ENCODE measurements around the gene ZKSCAN4.

The ZKSCAN4 gene

DNA sequence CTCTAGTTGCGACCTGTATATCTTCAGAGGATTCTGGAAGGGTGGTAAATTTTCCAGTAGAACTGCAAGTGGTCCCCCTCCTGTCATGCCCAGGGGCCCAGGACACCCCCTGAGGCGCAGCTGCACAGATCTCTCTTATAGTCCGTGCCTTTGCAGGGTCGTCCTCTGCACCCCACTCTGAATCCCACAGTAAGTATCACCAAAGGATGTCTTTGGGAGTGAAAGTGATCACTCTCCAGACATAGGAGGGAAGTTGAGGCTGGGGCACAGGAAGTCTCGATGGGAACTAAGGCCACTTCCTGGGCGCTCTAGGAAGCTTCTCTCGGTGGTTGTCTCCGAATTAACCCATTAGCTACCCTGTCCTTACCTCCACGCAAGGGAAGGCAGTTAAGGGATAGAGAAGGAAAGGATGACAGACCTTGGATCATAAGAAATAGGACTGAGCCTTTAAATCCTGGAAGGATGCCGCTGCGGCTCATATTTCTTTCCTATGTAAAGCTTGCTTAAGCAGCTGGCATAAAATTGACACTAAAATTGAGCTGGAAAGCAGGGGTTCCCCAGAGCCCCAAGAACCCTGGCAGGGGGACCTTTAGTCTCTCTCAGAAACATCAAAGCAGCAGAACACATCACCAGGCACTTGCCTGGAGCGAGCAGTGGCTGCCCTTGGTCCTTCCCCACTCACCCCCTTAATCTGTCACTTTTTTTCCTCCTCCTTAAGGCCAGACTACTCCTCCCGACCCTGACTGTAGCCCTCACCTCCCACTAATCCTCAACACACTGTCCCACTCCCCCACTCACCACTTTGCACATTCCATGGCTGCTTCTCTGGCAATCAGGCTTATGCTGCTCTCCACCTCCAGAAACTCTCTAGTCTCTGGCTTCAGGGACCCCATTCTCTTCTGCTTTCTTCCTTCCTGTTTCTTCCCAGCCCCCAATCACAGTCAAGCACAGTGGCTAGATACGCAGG is at the start of gene ZKSCAN4:
TSS of gene ZKSCAN4 (minus strand) at position 261 of the 967 bp plus-strand sequence. CDS start 289 bp downstream, outside the sequence.
- peak; percentile 89 for DNase-seq

DNA sequence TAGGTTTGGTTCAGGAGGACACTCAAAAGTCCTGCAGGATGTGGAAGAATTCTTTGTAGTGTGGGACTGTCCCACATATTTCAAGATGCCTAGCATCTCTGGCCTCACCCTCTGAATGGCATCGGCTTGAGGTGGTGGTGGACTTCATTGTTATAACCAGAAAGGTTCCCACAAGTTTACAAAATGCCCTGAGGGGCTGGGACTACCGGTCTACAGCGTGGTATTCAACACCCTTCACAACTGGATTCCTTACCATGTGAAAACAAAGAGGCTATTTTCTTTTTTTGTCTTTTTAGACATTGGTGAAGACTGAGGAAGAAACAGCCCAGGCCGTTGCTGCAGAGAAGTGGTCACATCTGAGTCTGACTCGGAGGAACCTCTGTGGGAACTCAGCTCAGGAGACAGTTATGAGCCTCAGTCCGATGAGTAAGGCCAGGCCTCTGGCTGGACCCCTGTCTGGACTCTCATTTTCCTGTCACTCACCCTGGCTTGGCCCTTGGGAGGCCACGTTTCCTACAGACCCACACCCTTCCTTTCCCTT is 44.5 kb upstream of the ZKSCAN4 start:
- DNase-seq = no peak

DNA sequence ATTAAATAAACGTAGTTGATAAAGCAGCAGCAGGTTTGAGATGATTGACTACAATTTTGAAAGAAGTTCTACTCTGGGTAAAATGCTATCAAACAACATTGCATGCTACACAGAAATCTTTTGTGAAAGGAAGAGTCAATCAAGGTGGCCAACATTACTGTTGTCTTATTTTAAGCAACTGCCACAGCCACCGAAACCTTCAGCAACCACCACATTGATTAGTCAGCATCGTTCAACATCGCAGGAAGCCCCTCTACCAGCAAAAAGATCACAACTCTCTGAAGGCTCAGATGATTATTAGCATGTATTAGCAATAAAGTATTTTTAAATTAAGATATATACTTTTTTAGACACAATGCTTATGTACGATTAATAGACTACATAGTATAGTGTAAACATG is 43.3 kb upstream of the ZKSCAN4 start:
- DNase-seq = no peak

DNA sequence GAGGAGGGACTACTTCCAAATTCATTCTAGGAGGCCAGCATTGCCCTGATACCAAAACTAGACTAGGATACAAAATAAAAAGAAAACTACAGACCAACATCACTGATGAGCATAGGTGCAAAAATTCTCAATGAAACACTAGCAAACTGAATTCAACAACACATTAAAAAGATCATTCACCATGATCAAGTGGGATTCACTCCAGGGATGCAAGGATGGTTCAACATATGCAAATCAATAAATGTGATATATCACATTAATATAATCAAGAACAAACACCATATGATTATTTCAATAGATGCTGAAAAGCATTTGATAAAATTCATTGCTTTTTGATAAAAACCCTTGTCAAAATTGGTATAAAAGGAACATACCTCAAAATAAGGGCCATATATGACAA is 39.5 kb upstream of the ZKSCAN4 start:
- no peak for DNase-seq

DNA sequence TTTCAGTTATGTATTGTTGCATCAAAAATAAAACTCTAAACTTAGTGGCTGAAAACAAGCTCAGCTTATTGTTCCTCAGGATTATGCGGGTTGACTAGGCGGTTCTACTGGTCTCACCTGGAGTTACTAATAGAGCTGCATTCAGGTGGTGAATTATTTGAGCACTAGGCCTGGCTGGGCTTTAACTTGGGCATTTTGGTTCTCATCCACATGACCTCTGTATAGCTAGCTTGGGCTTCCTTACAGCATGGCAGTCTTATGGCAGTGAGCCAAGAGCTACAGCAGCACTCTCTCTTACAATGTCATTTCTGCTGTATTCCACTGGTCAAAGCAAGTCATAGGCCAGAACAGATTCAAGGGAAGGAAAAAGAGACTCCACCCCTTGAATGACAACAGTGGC is 30.9 kb upstream of the ZKSCAN4 start:
- DNase-seq = peak; percentile 12

DNA sequence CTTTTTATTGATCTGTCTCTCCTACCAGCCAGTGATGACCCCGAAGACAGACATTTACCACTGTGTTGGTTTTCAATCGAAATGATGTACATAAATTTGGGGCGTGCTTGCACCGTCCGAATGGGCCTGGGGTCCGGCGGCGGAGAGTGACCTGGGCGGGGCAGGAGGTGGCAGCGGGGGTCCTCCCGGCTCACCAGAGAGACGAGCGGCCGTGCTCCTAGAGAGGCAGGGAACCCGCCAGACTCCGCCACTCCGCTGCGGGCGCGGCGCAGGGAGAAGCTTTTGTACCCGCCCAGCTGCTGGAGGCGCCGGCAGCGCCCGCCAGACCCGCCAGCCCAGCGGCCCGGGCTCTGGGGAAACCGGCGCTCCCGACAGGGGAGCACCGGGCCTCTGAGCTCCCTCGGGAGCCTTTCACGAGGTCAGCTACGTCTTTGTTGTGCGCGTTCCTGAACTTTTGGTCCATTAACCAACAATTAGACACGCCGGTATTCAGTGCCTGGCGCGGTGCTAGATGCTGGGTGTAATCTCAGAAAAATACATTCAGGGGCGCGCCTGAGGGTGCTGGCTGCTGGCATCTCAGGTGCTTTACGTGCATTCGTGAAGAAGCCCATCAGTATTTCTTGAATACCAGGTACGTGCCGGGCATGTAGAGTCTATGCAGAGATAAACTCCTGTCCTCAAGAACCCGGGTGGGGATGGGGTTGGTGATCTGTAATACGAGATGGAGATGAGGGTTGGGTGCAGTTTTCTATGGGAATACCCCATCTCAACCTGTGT is 29.4 kb upstream of the ZKSCAN4 start, which contains the start of gene PGBD1:
TSS of gene PGBD1 (plus strand) at position 285 of the 777 bp plus-strand sequence. CDS start 2,242 bp downstream, outside the sequence.
- DNase-seq = peak; percentile 75

DNA sequence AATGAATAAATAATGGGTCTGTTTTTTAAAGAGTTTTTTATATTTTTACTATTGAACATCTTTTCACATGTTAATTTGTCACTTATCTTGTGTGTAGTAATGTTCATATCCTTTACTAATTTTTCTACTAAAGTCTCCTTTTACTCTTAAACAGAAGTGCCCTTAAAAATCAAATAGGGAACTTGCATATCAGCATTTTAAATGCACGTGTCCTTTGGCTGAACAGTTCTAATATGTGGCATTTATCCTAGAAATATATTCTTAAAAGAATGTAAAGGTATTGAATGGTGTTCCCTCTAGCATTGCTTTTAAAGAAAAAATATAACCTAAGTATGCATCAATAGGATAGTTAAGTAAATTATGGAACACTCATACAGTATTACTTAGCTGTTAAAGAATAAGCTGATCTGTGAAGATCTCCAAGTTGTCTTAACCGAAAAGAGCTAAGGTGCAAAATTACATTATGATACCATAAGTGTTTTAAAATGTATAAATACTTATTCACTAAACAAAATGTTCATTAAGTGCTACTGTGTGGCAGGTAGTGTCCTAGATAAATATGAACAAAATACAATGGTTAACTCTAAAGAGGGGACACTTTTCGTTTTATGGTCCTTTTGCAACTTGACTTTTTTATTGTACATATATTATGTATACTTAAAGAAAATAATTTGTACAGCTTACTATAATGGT is 28.7 kb upstream of the ZKSCAN4 start:
- no peak for DNase-seq

DNA sequence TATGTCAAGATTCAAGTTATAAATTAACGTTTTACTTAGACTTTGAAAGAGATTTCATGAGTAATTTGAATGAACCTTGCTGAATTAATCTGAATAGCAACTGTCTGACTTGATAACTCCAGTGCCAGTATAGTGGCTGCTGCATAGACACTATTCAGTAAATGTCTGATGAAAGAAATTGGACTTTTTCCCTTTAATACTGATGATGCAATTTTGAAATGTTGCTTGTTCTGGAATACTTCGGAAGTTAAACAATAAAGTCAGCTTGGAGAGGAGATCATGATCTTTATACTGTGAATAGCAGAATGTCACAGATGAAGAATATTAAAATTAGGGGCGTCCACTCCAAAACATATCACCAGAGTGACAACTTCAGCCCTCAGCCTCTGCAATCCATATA is 25.7 kb upstream of the ZKSCAN4 start:
- no peak for DNase-seq

DNA sequence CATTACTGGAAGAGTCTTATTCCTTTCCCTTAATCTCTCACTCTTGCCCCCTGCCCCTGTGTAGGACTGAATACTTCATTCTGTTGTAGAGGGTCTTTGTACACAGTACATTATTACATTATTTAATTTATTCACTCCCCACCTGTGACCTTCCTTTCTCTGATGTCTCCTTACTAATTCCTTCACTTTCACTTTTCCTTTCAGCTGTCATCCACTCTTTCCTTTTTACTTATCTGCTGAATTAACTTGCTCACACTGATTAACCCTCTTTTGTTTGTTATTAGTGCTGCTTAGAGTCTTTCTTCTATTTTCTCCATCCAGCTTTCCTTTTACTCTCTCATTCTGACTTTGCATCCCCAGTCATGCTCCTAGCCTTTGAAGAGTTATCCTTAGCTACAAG is 22.8 kb upstream of the ZKSCAN4 start:
- DNase-seq = no peak

DNA sequence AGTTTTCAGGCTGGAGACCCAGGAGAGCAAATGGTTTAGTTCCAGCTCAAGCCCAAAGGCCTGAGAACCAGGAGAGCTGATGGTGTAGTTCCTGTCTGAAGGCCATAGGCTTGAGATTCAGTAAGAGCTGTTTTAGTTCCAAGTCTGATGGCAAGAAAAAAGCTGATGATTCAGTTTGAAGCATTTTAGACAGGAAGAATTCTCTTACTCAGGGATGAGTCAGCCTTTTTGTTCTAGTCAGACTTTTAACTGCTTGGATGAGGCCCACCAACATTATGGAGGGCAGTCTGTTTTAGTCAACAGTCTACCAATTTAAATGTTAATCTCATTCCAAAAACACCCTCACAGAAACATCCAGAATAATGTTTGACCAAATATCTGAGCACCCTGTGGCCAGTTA is 17.4 kb upstream of the ZKSCAN4 start:
- peak; percentile 87 for DNase-seq

DNA sequence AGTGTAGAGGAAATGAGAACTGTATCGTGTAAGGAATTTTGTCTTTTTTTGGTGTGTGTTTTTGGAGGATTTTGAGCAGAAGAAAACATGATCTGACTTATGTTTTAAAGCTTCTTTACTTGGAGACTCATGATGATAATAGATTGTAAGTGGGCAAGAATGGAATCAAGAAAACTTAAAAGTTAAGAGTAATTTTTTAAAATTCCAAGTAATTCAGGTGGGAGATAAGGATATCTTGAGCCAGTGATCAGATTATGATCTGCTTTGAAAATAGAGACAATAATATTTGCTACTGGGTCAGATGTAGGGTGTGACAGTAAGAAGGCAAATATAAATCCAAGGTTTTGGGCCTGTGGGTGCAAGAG is 15.6 kb upstream of the ZKSCAN4 start:
- no peak for DNase-seq

DNA sequence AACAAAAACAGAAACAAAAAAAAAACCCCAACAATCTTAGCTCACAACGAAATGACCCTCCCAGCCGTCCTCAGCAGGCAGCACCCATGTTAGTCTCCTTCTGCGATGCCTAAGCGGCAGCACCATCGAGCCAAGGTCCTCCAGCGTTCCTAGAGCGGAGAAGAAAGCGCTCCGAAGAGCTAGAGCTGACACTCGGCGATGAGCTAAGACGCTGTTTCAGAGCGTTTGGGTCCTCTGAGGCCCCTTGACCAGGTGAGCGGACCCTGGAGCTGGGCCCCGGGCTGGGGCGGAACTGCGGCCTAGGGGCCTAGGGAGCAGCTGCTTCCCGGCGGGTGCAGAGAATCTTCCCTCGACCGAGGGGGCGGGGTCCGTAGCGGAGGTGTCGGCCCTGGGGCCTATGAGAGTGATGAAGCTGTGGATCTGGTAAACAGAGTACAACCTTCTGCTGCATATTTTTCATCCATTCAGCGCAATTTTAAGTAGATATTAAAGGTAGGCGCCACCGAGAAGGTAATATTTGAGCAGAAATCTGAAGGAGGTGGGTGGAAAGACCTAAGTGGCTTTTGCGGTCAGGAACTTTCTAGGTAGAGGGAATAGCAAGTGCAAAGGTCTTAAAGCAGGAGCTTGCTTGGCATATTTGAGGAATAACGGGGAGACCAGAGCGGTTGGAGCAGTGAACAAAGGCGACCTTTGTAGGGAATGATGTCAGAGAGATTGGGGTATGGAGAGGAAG is 15.1 kb upstream of the ZKSCAN4 start, which contains the start of gene ZSCAN26:
TSS of gene ZSCAN26 (plus strand) at position 182 of the 733 bp plus-strand sequence. CDS start 4,777 bp downstream, outside the sequence.
- peak; percentile 88 for DNase-seq

DNA sequence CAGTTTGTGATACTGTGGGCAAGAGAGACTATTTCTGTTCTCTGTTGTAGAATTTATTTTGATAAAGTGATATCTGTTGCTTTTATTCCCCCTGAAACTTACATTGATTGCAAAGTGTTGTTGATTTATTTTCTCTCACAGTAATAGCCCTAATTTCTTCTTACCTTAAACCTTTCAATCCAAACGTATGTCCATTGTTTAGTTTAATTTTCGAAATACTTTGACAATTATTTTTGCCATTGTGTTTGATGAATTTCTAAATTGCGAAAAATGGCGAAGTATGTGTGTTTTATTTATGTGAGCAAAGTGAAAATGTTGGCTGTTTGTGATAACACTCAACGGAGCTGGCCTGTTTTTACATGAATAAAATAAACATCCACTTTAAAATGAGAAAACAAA is 14.5 kb upstream of the ZKSCAN4 start:
- DNase-seq = no peak

DNA sequence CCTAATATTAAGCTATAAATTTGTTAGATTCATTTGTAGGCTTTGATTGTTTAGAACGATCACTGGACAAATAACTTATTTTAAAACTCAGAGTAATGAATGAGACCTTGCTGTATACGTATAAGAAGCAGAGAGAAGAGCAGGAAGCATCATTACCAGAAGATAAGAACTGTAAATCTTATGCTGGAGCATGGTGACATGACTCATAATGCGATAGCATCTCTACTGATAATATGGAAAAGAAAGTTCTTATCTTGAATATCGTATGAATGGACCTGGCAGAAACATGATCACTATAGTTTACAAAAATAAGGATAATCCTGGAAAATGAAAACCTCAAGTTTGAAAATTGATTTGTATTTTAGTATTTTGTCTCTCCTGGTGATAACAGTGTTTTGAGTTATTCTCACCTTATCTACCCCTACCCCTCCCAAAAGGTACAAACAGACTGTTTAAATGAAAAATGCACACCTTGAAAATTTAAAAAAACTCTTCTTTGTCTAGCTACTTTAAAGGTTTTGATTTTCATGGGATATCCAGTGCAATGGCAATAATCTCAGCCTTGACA is 12.8 kb upstream of the ZKSCAN4 start:
- DNase-seq = no peak

DNA sequence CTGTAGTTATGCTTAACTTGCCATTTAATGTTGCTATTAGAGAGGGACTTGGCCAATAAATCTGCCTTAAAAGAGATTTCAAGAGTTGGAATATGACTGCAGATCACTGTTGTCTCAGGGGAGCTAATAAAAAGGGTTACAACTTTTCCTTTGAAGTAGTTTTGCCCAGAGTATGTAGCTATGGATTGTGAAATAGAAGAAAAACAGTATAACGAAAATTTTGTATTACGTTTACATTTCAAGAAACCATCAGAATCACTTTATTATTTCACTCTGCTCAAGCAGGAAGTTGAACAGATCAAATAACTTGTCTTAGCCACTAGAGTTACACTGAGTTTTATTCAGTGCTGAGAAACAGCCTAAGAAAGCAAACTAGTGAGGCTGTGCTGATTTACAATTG is 11.9 kb upstream of the ZKSCAN4 start:
- DNase-seq = no peak

DNA sequence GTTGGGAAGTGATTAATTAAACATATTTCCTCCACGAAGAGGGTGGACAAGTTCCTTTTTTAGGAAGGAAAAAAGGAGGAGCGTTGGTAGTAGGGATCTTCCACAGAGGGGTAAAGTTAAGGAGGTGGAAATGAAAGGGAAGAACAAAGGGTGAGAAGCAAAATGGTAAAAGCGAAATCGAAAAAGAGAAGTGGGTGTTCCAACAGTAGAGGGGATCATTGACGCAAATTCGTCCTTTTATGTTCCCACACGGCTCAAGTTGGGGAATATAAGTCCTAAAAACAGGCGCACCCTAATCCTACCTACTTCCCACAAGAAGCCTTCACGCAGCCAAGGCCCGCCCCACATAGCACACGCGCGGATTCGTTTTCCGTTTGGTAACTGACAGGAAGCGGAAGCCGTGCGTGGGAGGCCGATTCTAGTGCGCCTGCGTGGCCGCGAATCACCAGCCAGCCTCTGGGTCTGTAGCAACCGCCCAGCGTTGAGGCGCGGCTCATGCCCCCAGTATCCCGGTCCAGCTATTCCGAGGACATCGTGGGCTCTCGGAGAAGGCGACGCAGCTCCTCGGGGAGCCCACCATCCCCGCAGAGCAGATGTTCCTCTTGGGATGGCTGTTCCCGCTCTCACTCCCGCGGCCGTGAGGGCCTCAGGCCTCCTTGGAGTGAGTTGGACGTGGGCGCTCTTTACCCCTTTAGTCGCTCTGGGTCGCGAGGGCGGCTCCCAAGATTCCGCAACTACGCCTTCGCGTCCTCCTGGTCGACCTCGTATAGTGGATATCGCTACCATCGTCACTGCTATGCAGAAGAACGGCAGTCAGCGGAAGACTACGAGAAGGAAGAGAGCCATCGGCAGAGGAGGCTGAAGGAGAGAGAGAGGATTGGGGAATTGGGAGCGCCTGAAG is 7.1 kb upstream of the ZKSCAN4 start, which contains the start of gene NKAPL:
TSS of gene NKAPL (plus strand) at position 421 of the 901 bp plus-strand sequence. CDS start at position 496, 75 bp downstream.
- peak; percentile 49 for DNase-seq

DNA sequence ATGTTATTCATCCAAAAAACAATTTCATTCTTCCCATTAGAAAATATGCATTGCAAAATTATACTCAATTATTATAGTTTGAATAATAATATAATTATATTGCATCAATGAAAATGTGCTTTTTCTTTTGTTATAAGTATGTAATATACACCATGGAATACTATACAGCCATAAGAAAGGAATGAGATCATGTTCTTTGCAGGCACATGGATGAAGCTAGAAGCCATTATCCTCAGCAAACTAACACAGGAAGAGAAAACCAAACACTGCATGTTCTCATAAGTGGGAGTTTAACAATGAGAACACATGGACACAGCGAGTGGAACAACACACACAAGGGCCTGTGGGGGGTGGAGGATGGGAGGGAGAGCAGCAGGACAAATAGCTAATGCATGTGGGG is 5.0 kb upstream of the ZKSCAN4 start:
- no peak for DNase-seq

DNA sequence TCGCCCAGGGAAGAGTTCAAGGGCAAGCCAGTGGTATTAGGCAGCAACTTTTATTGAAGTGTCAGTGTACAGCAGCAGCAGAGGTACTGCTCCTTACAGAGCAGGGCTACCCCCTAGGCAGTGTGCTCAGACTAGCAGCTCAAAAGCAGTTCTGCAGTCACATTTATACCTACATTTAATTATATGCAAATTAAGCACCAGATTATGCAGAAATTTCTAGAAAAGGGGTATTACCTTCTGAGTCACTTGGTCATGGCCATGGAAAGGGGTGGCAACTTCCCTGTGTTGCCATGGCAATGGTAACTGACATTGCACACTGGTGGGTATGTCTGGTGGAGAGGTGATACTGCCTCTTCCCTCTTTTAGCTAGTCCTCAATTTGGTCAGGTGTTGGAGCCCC is 2.1 kb upstream of the ZKSCAN4 start:
- no peak for DNase-seq

DNA sequence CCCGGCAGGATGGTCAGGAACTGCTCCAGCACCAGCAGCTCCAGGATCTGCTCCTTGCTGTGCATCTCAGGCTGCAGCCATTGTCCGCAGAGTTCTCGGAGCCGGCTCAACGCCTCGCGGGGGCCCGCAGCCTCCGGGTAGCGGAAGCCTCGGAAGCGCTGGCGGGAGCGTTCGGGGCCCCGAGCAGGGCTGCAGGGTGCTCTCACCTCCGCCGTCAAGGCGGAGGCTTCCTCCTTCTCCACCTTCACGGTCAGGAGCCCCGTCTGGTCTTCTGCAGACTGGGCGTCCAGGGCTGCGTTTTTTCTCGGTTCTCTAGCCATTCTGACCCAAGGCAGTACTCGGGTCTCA is 434 bp downstream of the ZKSCAN4 start:
- peak; percentile 12 for DNase-seq

DNA sequence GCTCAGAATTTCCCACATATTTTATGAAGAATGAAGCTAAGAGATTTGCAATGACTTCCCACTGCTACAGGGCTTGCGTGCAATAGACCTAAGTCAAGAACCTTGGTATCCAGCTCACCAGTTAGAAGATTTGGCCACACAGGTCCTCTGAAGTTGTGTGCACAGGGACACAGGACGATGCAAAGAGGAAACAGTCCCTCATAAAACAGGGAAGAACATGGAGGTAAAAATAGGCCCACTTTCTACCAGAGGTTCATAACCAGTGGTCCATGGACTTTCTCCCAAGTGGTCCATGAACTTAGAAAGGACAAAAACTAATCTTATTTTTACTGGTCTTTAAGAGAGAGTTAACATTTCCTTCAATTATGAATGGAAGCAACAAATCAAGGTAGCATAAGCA is 1.3 kb downstream of the ZKSCAN4 start:
- no peak for DNase-seq

DNA sequence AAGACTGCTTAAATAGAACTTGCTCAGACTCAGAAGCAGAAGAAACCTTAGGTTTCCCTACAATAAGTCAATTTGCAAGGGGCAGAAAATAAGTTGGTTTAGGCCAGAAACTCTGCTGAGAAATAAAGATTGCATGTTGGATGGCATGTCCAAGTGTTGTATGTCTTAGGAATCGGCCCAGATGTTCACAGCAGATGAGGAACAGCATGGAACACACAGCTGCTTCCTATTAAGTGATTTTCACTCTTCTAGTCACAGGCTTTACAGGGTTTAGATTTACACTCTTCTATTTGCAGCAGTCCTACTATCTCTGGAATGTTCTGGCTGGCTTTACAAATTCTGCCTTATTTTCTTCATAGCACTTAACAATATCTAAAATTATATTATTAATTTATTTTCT is 3.2 kb downstream of the ZKSCAN4 start:
- no peak for DNase-seq

All from EL (cell line).